ENCODE data around the gene UROD. TPM values are rescaled to one million over a fixed set of nuclear protein-coding genes. Genes with fewer than 3 reads are reported as not detected.

Gene UROD
- total RNA-seq, 1 experiment from 2014 or later: 54.3 TPM

- Histone ChIP-seq H3K4me3 (ENCODE audit: low read depth, low read length) (no peak overlapping the region), H3K9me3 (no peaks in the 10 kb centered on the region), H3K4me1 (no peaks in the 10 kb centered on the region), H3K36me3 (ENCODE audit: control insufficient read depth, insufficient read depth, low read length) (no peaks in the 10 kb centered on the region; the same call in none of the 2 replicates), H3K27me3 (replicated peaks; ENCODE audit: control insufficient read depth, insufficient read depth, low read length) (no peaks in the 10 kb centered on the region)
- CTCF ChIA-PET: no interaction called here
- Mint-ChIP-seq H3K4me1 (ENCODE audit: low read depth, unreplicated experiment) (peaks cover 11% of the 10 kb centered on the region), H3K9me3 (ENCODE audit: unreplicated experiment) (no peaks in the 10 kb centered on the region), H3K4me3 (ENCODE audit: unreplicated experiment) (no peak overlapping the region), H3K36me3 (ENCODE audit: insufficient read depth, unreplicated experiment) (peaks cover 23% of the 10 kb centered on the region), H3K27me3 (ENCODE audit: insufficient read depth, unreplicated experiment) (no peaks in the 10 kb centered on the region), H3K27ac (ENCODE audit: unreplicated experiment) (no peak overlapping the region)
- POLR2A ChIA-PET: interaction anchor here (0.8 to 1.1 kb wide), 2 partner anchors 8 to 10 kb away, joined by 3 to 7 read pairs; partner anchors contain the start of gene HECTD3
- DNase-seq: peak in 1 of 2 experiments; percentile 14
- BruUV-seq (replicated peaks): TSS peak; percentile 23
- intact Hi-C loops (cut with micrococcal nuclease; ENCODE audit: unreplicated experiment): no loop called here
- TF ChIP-seq, protein P1, sequence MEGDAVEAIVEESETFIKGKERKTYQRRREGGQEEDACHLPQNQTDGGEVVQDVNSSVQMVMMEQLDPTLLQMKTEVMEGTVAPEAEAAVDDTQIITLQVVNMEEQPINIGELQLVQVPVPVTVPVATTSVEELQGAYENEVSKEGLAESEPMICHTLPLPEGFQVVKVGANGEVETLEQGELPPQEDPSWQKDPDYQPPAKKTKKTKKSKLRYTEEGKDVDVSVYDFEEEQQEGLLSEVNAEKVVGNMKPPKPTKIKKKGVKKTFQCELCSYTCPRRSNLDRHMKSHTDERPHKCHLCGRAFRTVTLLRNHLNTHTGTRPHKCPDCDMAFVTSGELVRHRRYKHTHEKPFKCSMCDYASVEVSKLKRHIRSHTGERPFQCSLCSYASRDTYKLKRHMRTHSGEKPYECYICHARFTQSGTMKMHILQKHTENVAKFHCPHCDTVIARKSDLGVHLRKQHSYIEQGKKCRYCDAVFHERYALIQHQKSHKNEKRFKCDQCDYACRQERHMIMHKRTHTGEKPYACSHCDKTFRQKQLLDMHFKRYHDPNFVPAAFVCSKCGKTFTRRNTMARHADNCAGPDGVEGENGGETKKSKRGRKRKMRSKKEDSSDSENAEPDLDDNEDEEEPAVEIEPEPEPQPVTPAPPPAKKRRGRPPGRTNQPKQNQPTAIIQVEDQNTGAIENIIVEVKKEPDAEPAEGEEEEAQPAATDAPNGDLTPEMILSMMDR (IDR thresholded peaks at IDR 0.05; ENCODE audit: insufficient read depth in 1 of 2, low read depth in 1 of 2, low read length in 1 of 2, severe bottlenecking in 1 of 2, unreplicated experiment in 1 of 2): no peak
Measured at GRCh38 chr1:45002650-45003645, 9.1 kb upstream of the UROD start.

DNA sequence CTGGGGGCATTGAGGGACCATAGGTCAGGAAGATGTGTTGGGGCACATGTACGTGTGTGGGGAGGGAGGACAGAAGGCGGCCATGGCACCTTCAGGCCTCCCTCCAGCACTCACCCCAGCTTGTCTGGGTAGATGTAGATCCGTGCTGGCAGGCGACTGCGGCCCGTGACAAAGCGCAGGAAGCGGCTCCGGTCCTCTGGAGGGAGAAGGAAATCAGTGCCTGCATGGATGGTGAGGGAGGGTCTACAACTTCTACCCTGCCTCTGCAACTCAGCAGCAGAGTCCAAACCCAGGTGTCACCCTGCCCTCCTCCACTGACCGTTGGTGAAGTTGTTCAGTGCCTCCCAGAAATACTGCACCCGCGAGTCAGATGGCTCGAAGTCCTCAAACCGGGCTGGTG is 8.3 kb upstream of the UROD start:
- no peak overlapping the region for H3K4me3 ChIP-seq (ENCODE audit: low read depth, low read length)
- intact Hi-C loops (cut with micrococcal nuclease; ENCODE audit: unreplicated experiment): no loop called here
- Mint-ChIP-seq H3K27me3 (ENCODE audit: insufficient read depth, unreplicated experiment) (no peaks in the 10 kb centered on the region), H3K36me3 (ENCODE audit: insufficient read depth, unreplicated experiment) (peaks cover 23% of the 10 kb centered on the region), H3K27ac (ENCODE audit: unreplicated experiment) (no peak overlapping the region), H3K9me3 (ENCODE audit: unreplicated experiment) (no peaks in the 10 kb centered on the region), H3K4me1 (ENCODE audit: low read depth, unreplicated experiment) (peaks cover 11% of the 10 kb centered on the region), H3K4me3 (ENCODE audit: unreplicated experiment) (no peak overlapping the region)
- TF ChIP-seq, protein P1 (IDR thresholded peaks at IDR 0.05; ENCODE audit: insufficient read depth in 1 of 2, low read depth in 1 of 2, low read length in 1 of 2, severe bottlenecking in 1 of 2, unreplicated experiment in 1 of 2): no peak
- H3K36me3 ChIP-seq (ENCODE audit: control insufficient read depth, insufficient read depth, low read length): no peaks in the 10 kb centered on the region; the same call in none of the 2 replicates
- ChIA-PET CTCF (no interaction called here), POLR2A (no interaction called here)
- no TSS peak for BruUV-seq (replicated peaks)
- no peaks in the 10 kb centered on the region for H3K9me3 ChIP-seq
- no peaks in the 10 kb centered on the region for H3K27me3 ChIP-seq (replicated peaks; ENCODE audit: control insufficient read depth, insufficient read depth, low read length)
- DNase-seq: no peak
- no peaks in the 10 kb centered on the region for H3K4me1 ChIP-seq

GRCh38 chr1:45004281-45004920 is 7.7 kb upstream of the UROD start:
- no peak overlapping the region for H3K27ac Mint-ChIP-seq (ENCODE audit: unreplicated experiment)
- no peaks in the 10 kb centered on the region; the same call in none of the 2 replicates for H3K36me3 ChIP-seq (ENCODE audit: control insufficient read depth, insufficient read depth, low read length)
- TF ChIP-seq, protein P1 (IDR thresholded peaks at IDR 0.05; ENCODE audit: insufficient read depth in 1 of 2, low read depth in 1 of 2, low read length in 1 of 2, severe bottlenecking in 1 of 2, unreplicated experiment in 1 of 2): no peak
- ChIA-PET POLR2A (no interaction called here), CTCF (no interaction called here)
- H3K4me3 Mint-ChIP-seq (ENCODE audit: unreplicated experiment): no peak overlapping the region
- no peaks in the 10 kb centered on the region for H3K9me3 Mint-ChIP-seq (ENCODE audit: unreplicated experiment)
- H3K27me3 Mint-ChIP-seq (ENCODE audit: insufficient read depth, unreplicated experiment): no peaks in the 10 kb centered on the region
- H3K36me3 Mint-ChIP-seq (ENCODE audit: insufficient read depth, unreplicated experiment): peaks cover 23% of the 10 kb centered on the region
- H3K9me3 ChIP-seq: no peaks in the 10 kb centered on the region
- no peaks in the 10 kb centered on the region for H3K4me1 ChIP-seq
- DNase-seq: no peak
- no TSS peak for BruUV-seq (replicated peaks)
- no peak overlapping the region for H3K4me3 ChIP-seq (ENCODE audit: low read depth, low read length)
- no peaks in the 10 kb centered on the region for H3K27me3 ChIP-seq (replicated peaks; ENCODE audit: control insufficient read depth, insufficient read depth, low read length)
- peaks cover 11% of the 10 kb centered on the region for H3K4me1 Mint-ChIP-seq (ENCODE audit: low read depth, unreplicated experiment)
- intact Hi-C loops (cut with micrococcal nuclease; ENCODE audit: unreplicated experiment): no loop called here

All from Caco-2 (cell line).